Measurements from ENCODE around the gene SC5D. TPM values are rescaled to one million over a fixed set of nuclear protein-coding genes. Genes with fewer than 3 reads are reported as not detected.
A peak's percentile ranks its signal among the peaks of the same experiment; 100 is the strongest.

SC5D gene
- total RNA-seq, 4 donors from 2014 or later = 43.6 to 75.8 (median 56.8) TPM

GRCh38 chr11:121323046-121323607 is 30.6 kb downstream of the SC5D start:
- 71 to 73% methylated on average over 6 of the region's 6 CpGs for WGBS, 2 donors

GRCh38 chr11:121326230-121326629 is 33.7 kb downstream of the SC5D start:
- 76 to 77% methylated on average over 4 of the region's 4 CpGs for WGBS, 2 donors
- no peaks in the 10 kb centered on the region for H3K9me3 ChIP-seq
- H3K27me3 ChIP-seq = peaks cover 0 to 24% (median 0%) of the 10 kb centered on the region in 4 donors
- H3K4me3 ChIP-seq = no peak overlapping the region
- no peak for DNase-seq
- no peaks in the 10 kb centered on the region for H3K36me3 ChIP-seq
- TF ChIP-seq CTCF (IDR thresholded peaks at IDR 0.05) = no peak
- TF ChIP-seq POLR2A (IDR thresholded peaks at IDR 0.05) = no peak
- intact Hi-C loops (cut with DNase I) = loop anchor here (5.0 to 10.0 kb wide), 2 partner anchors 129 to 266 kb away; partner anchors contain the start of genes SORL1 and SORL1-AS1
- no peak overlapping the region for H3K27ac ChIP-seq
- H3K4me1 ChIP-seq = no peaks in the 10 kb centered on the region

More at GRCh38 chr11:121323046-121323607, 30.6 kb downstream of the SC5D start:
- no peaks in the 10 kb centered on the region for H3K36me3 ChIP-seq
- intact Hi-C loops (cut with DNase I) = loop anchor here (10.0 kb wide), 1 partner anchor 132 kb away; the partner anchor contains the start of genes SORL1 and SORL1-AS1
- no peaks in the 10 kb centered on the region for H3K4me1 ChIP-seq
- H3K27me3 ChIP-seq = peaks cover 0 to 5% (median 0%) of the 10 kb centered on the region in 4 donors
- DNase-seq = no peak
- TF ChIP-seq POLR2A (IDR thresholded peaks at IDR 0.05) (no peak), CTCF (IDR thresholded peaks at IDR 0.05) (peak in 1 of 6 experiments; percentile 16)
- no peak overlapping the region for H3K27ac ChIP-seq
- H3K9me3 ChIP-seq = no peaks in the 10 kb centered on the region
- H3K4me3 ChIP-seq = no peak overlapping the region

- WGBS, 2 donors = 67 to 70% methylated on average over 1 of the region's 1 CpG
- intact Hi-C loops (cut with DNase I) = loop anchor here (5.0 to 10.0 kb wide), 2 partner anchors 127 to 265 kb away; partner anchors contain the start of genes SORL1 and SORL1-AS1
- Histone ChIP-seq H3K27me3 (peaks cover 0 to 28% (median 0%) of the 10 kb centered on the region in 4 donors), H3K9me3 (no peaks in the 10 kb centered on the region), H3K4me3 (no peak overlapping the region), H3K4me1 (no peaks in the 10 kb centered on the region), H3K27ac (no peak overlapping the region), H3K36me3 (no peaks in the 10 kb centered on the region)
- DNase-seq = no peak
- TF ChIP-seq CTCF (IDR thresholded peaks at IDR 0.05) (no peak), POLR2A (IDR thresholded peaks at IDR 0.05) (no peak)
Measured at GRCh38 chr11:121327553-121327952, 35.0 kb downstream of the SC5D start.

- TF ChIP-seq POLR2A (IDR thresholded peaks at IDR 0.05) (no peak), CTCF (IDR thresholded peaks at IDR 0.05) (no peak)
- 69 to 78% methylated on average over 16 of the region's 16 CpGs for WGBS, 2 donors
- DNase-seq = no peak
- Histone ChIP-seq H3K9me3 (no peaks in the 10 kb centered on the region), H3K27ac (no peak overlapping the region), H3K27me3 (peaks cover 0 to 24% (median 0%) of the 10 kb centered on the region in 4 donors), H3K4me3 (no peak overlapping the region), H3K36me3 (no peaks in the 10 kb centered on the region), H3K4me1 (no peaks in the 10 kb centered on the region)
- intact Hi-C loops (cut with DNase I) = loop anchor here (5.0 to 10.0 kb wide), 2 partner anchors 126 to 264 kb away; partner anchors contain the start of genes SORL1 and SORL1-AS1
Measured at GRCh38 chr11:121328176-121328966, 35.8 kb downstream of the SC5D start.

Data from esophagus squamous epithelium (tissue), 5 donors.